SK-N-SH treated with all-trans-retinoic acid at 6 μM for 48 hours (cell line): ENCODE results near the gene LIPM.

Experiments
- BACH2 ChIP-seq: fragments of 250-450 bp; sonication (Bioruptor Pico); IDR thresholded peaks from 2 replicates; pipeline ENCODE4 v1.9.0; 2021; ENCODE audit warnings: mild to moderate bottlenecking, borderline replicate concordance
- ISL1 ChIP-seq: fragments of 250-450 bp; sonication (Bioruptor Pico); IDR thresholded peaks from 2 replicates; pipeline ENCODE4 v2.1.2; 2022; ENCODE audit warnings: mild to moderate bottlenecking, moderate library complexity
- RARB ChIP-seq: fragments of 250-450 bp; sonication (Bioruptor Pico); IDR thresholded peaks from 2 replicates; pipeline ENCODE4 v1.8.0; 2021; ENCODE audit warnings: mild to moderate bottlenecking, moderate library complexity
- ZNF70 ChIP-seq: fragments of 450-650 bp; formaldehyde crosslinking; IDR thresholded peaks from 2 replicates; pipeline ENCODE4 v1.5.0; 2020; ENCODE audit warnings: mild to moderate bottlenecking, moderate library complexity
- ZNF8 ChIP-seq: fragments of 450-650 bp; formaldehyde crosslinking; IDR thresholded peaks from 2 replicates; pipeline ENCODE4 v1.5.0; 2020; ENCODE audit warnings: mild to moderate bottlenecking, moderate library complexity
- TF ChIP-seq, protein P1 (sequence below): fragments of 250-450 bp; sonication (Bioruptor Pico); IDR thresholded peaks from 2 replicates; pipeline ENCODE4 v1.8.0; 2020; ENCODE audit warnings: mild to moderate bottlenecking, moderate library complexity, borderline replicate concordance

DNA sequence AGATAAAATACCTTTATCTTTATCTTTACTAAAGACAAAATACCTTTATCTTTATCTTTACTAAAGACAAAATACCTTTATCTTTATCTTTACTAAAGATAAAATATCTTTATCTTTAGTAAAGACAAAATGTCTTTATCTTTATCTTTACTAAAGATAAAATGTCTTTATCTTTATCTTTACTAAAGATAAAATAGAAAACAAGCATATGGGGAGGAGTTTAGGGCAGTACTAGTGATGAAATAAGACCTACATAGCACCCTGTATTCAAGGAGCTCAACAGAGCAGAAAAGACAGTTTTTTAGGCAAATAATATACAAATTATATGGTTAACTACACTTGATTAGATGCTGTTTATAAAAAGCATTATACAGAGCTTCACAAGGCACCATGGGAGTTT is 29.8 kb downstream of the LIPM start:
- TF ChIP-seq ZNF70 (CRISPR knock-in tag) (no peak), ZNF8 (CRISPR knock-in tag) (no peak), BACH2 (CRISPR knock-in tag) (no peak), RARB (CRISPR knock-in tag) (no peak), ISL1 (CRISPR knock-in tag) (no peak)
- TF ChIP-seq, protein P1, sequence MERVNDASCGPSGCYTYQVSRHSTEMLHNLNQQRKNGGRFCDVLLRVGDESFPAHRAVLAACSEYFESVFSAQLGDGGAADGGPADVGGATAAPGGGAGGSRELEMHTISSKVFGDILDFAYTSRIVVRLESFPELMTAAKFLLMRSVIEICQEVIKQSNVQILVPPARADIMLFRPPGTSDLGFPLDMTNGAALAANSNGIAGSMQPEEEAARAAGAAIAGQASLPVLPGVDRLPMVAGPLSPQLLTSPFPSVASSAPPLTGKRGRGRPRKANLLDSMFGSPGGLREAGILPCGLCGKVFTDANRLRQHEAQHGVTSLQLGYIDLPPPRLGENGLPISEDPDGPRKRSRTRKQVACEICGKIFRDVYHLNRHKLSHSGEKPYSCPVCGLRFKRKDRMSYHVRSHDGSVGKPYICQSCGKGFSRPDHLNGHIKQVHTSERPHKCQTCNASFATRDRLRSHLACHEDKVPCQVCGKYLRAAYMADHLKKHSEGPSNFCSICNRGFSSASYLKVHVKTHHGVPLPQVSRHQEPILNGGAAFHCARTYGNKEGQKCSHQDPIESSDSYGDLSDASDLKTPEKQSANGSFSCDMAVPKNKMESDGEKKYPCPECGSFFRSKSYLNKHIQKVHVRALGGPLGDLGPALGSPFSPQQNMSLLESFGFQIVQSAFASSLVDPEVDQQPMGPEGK (CRISPR knock-in tag): no peak
